NCI-H2081 (cell line): Measurements from ENCODE around the gene CACNG7.
"Not testable (repeated sequence)": the region's sequence is repeated elsewhere in the genome, so short reads cannot be mapped to it uniquely, and the experiment has no call there.

Source experiments
- DNase-seq, 2 experiments: peaks; one replicate each; lab custom pipeline; 2025; lab: John Stamatoyannopoulos, UW

CACNG7 gene, protein sequence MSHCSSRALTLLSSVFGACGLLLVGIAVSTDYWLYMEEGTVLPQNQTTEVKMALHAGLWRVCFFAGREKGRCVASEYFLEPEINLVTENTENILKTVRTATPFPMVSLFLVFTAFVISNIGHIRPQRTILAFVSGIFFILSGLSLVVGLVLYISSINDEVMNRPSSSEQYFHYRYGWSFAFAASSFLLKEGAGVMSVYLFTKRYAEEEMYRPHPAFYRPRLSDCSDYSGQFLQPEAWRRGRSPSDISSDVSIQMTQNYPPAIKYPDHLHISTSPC

GRCh38 chr19:53908935-53909415 lies at the start of gene CACNG7:
TSS of gene CACNG7 (plus strand) at chr19:53909278. CDS start at chr19:53912832, 3,554 bp downstream.
- DNase-seq: no peak

- no peak for DNase-seq
These were observed 44.7 kb upstream of the CACNG7 start for GRCh38 chr19:53864308-53864836.

- no peak for DNase-seq
These were observed 43.6 kb upstream of the CACNG7 start for GRCh38 chr19:53865523-53865917.

DNA sequence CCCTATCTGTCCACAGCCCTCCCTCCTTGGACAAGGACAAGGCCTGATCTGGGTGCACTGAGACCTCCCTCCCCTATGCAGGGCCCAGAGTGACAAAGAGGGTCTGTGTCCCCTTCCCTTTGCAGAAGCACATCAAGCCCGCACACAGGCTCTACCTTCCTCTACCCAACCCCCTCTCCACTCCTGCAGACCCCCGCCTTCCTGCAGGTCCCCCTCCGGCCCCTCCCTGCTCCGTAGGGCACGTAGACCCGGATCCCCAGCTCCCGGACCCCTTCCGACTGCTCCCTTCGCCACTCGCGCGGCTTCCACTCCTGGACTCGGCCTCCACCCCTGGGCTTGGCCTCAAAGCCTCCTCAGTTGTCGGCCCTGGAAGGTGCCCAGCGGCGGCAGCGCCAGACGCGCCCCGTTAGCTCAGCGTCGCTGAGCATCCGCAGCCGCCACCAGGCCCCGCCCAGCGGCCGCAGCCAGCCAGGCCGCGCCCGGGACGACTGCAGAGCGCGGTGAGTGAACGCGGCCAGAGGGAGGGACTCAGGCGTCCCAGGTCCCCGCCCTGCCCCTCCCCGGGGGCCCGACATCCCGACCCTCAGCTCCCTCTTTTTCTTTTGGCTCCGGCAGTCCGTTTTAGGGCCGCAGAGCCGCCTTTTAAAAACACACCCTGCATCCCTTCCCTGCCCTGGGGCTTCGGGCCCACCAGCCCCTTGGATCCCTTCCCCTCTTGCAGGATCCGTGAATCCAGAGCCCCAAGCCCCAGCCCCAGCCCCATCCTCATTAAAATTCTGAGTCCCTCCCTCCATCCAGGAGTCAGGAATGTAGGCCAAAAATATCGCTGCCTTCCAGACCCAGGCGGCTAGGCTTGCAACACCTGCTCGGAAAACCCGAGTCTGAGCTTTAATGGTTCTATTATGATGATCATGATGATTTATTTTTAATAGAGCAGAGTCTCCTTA lies 42.9 kb upstream of the CACNG7 start:
- no peak for DNase-seq

DNA sequence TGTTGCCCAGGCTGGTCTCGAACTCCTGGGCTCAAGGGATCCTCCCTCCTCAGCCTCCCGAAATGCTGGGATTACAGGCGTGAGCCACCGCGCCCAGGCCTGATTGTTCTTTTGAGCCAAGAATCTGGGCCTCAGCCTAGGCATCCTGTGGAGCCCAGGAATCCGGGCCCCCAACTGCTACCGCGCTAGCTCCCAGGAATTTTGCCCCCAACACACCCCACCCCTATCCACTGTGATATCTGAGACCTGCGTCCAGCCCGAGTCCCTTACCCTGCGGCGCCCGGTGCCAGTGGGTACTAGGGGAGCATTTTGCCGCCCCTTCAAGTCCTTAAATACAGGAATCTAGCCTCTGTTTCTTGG lies 42.2 kb upstream of the CACNG7 start:
- DNase-seq: no peak

GRCh38 chr19:53867225-53868090 lies 41.6 kb upstream of the CACNG7 start, which contains the start of gene MYADM:
TSS of gene MYADM (plus strand) at chr19:53867883. CDS start at chr19:53873530, 5,647 bp downstream.
- DNase-seq: no peak

DNA sequence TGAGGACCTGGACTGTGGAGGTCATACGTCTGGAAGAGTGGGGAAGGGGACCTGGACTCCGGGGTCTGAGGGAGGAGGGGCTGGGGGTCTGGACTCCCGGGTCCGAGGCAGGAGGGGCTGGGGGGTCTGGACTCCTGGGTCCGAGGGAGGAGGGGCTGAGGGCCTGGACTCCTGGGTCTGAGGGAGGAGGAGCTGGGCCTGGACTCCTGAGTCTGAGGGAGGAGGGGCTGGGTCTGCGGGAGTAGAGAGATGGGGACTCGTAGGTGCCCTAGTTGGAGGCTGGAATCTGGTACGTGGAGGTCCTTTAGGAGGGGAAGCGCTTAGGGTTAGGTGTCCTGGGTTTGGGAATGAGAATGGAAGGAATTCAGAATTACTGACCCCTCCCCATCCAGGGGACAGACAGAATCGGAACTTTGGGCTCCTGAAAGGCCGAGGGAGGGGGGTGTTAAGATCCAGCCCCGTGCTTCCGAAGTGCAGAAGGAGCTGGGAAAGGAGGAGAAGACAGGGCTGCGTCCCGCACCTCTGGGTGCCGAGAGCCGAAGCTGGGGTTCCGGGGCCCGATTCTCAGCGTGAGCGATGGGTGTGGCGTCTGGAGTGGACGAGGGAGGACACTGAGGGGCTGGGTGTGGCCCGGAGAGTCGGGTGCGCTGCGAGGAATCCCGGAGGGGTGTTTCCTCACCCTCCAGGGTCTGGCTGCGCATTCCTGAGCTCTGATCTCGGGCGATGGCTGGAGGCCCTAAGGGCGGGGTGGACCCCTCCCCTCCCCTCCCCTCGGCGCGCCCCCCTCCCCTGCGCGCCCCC lies 40.8 kb upstream of the CACNG7 start:
- DNase-seq: no peak

DNA sequence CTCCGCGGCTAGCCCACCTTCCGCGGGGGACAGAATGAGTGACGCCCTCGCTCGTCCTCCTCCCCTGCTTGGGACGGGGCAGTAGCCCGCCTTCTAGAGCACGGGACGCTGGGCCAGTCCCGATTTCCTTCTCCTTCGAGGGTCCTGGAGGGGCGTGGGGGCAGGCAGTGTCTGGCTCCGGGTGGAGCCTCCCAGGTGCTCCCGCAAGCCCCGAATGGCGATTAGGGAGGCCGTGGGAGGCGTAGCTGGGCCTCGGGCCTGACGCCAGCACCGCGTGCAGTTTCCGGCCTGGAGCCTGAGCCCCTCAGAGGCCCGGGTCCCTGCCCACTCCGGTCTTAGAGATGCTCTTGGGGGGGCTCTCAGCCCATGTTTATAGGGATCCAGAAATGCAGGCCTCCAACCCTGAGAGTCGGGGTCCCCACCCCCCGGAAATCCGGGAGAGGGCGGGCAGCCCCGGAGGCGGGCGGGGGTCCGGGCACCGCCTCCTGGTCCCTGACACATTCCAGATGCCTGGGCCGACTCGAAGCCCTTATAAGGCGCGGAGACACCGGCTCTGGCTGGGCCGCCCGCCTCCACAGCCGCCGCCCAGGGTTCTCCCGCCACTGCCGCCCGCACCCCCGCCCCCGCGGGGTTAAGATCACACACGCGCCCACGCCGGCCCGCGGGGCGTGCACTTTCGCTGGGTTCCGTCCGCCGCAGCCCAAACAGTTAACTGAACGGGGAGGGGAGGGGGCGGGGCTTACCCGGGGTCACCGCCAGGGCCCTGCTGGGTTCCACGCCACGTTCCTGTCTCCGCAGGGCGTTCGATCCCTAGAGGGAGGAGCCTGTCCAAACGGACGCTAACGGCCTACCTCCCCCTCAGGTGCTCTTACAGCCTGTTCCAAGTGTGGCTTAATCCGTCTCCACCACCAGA lies 39.9 kb upstream of the CACNG7 start:
- DNase-seq: no peak

DNA sequence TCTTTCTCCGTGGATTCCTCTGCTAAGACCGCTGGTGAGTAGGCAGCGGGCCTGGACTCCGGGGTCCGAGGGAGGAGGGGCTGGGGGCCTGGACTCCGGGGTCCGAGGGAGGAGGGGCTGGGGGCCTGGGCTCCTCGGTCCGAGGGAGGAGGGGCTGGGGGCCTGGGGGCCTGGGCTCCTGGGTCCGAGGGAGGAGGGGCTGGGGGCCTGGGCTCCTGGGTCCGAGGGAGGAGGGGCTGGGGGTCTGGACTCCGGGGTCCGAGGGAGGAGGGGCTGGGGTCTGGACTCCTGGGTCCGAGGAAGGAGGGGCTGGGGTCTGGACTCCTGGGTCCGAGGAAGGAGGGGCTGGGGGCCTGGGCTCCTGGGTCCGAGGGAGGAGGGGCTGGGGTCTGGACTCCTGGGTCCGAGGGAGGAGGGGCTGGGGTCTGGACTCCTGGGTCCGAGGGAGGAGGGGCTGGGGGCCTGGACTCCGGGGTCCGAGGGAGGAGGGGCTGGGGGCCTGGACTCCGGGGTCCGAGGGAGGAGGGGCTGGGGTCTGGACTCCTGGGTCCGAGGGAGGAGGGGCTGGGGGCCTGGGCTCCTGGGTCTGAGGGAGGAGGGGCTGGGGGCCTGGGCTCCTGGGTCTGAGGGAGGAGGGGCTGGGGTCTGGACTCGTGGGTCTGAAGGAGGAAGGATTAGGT lies 39.1 kb upstream of the CACNG7 start:
- not testable (repeated sequence) for DNase-seq

DNA sequence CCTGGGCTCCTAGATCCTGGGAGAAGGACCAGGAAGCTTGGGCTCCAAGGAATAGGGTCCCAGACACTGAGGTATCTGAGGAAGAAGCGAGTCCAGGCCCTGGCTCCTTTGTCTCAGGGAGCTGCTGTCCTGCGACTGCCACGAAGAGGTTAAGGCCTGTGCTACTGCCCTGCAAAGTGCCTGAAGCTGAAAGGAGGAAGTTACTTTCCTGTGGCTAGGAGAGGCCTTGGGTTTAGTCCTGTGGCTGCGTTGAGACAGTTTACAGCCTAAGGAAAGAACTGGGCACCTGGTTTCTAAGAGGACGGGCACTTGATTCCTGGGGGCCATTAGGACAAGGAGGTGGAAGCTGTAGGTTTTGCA lies 38.6 kb upstream of the CACNG7 start:
- no peak for DNase-seq

DNA sequence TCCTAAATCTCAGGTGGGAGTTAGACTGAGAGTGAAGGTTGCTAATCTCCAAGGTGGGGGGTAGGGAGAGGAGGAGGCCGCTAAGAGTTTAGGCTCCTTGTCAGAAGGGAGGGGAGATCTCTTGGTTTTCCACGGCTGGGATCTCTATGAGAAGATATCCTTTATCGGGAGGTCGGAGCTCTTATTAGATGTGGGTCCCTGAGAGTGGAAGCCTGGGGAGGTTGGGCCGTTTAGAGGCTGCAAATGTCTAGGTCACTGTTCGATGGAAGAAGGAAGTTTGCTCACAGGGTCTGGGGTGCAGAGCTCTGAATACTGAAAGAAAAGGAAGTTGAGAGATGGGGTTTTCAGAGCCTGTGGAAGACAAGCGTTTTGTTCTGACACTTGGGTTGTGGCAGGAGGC lies 37.6 kb upstream of the CACNG7 start:
- no peak for DNase-seq

GRCh38 chr19:53872762-53873161 lies 36.3 kb upstream of the CACNG7 start:
- DNase-seq: no peak

GRCh38 chr19:53873773-53874605 lies 35.1 kb upstream of the CACNG7 start:
- DNase-seq: no peak

DNA sequence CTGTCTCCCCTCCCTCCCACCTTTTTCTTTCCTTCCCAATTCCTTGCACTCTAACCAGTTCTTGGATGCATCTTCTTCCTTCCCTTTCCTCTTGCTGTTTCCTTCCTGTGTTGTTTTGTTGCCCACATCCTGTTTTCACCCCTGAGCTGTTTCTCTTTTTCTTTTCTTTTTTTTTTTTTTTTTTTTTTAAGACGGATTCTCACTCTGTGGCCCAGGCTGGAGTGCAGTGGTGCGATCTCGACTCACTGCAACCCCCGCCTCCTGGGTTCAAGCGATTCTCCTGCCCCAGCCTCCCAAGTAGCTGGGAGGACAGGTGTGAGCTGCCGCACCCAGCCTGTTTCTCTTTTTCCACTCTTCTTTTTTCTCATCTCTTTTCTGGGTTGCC lies 34.5 kb upstream of the CACNG7 start:
- DNase-seq: no peak

GRCh38 chr19:53875602-53876325 lies 33.3 kb upstream of the CACNG7 start:
- DNase-seq: no peak

GRCh38 chr19:53876651-53877224 lies 32.3 kb upstream of the CACNG7 start:
- no peak for DNase-seq

DNA sequence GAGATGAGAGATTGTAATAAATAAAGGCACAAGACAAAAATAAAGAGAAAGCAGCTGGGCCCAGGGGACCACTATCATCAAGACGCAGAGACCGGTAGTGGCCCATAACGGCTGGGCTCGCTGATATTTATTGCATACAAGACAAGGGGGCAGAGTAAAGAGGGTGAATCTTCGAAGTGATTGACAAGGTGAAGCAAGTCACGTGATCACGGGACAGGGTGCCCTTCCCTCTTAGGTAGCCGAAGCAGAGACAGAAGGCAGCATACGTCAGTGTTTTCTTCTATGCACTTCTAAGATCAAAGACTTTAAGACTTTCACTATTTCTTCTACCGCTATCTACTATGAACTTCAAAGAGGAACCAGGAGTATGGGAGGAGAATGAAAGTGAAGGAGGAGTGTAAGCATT lies 31.7 kb upstream of the CACNG7 start:
- no peak for DNase-seq
